ENCODE results near the gene PHLDA1.

- TF ChIP-seq, protein P1, sequence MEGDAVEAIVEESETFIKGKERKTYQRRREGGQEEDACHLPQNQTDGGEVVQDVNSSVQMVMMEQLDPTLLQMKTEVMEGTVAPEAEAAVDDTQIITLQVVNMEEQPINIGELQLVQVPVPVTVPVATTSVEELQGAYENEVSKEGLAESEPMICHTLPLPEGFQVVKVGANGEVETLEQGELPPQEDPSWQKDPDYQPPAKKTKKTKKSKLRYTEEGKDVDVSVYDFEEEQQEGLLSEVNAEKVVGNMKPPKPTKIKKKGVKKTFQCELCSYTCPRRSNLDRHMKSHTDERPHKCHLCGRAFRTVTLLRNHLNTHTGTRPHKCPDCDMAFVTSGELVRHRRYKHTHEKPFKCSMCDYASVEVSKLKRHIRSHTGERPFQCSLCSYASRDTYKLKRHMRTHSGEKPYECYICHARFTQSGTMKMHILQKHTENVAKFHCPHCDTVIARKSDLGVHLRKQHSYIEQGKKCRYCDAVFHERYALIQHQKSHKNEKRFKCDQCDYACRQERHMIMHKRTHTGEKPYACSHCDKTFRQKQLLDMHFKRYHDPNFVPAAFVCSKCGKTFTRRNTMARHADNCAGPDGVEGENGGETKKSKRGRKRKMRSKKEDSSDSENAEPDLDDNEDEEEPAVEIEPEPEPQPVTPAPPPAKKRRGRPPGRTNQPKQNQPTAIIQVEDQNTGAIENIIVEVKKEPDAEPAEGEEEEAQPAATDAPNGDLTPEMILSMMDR (IDR thresholded peaks at IDR 0.05): no peak
- TF ChIP-seq ZFX (IDR thresholded peaks at IDR 0.05; ENCODE audit: borderline replicate concordance): no peak
These were observed 25.8 kb upstream of the PHLDA1 start for GRCh38 chr12:76057326-76057725.
